Measurements from ENCODE around the gene CELSR2.

The CELSR2 gene

DNA sequence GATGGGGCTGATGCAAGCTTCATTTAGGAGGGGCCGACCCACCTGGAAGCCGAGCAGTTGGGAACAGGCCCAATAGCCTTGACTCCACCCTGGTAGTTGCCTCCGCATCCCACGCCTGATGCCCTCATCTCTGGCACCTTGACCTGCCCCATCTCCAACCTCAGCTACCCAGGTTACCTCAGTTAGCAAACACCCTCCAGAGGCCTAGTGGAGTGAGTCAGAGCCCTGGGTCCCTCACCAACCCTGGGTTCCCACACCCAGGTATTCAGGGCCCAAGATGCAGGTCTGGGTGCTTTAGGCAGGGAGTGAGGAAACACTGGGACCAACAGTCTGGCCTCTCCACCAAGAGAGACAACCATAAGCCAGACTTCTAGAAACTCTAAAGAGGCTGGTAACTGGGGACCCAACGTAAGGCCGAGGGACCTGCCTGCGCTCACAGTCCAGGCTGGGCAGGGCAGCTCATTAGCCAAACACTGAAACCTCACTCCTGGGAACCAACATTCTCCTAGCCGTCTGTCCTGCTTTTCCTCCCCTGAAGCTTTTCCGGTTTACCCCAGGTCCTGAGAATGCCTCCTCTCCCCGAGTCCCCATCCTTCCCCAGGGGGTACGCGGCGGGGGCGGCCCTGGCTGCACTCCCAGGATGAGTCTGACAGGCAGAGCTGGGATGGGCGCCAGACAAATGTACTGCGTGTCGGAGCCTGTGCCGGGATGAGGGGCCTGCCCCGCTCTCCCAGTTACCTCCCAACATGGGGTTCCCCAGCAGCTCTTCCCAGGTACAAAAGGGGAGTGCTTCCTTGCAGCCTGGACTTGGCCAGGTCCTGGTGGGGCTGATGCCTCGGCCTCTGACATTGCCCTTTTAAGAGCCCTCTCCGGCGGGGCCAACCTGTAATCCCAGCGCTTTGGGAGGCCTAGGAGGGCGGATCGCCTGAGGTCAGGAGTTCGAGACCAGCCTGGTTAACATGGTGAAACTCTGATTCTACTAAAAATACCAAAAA lies 8.9 kb upstream of the CELSR2 start:
- DNase-seq (ENCODE audit: insufficient read length, low spot score) = peak; percentile 28
- TF ChIP-seq, protein P1, sequence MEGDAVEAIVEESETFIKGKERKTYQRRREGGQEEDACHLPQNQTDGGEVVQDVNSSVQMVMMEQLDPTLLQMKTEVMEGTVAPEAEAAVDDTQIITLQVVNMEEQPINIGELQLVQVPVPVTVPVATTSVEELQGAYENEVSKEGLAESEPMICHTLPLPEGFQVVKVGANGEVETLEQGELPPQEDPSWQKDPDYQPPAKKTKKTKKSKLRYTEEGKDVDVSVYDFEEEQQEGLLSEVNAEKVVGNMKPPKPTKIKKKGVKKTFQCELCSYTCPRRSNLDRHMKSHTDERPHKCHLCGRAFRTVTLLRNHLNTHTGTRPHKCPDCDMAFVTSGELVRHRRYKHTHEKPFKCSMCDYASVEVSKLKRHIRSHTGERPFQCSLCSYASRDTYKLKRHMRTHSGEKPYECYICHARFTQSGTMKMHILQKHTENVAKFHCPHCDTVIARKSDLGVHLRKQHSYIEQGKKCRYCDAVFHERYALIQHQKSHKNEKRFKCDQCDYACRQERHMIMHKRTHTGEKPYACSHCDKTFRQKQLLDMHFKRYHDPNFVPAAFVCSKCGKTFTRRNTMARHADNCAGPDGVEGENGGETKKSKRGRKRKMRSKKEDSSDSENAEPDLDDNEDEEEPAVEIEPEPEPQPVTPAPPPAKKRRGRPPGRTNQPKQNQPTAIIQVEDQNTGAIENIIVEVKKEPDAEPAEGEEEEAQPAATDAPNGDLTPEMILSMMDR (IDR thresholded peaks at IDR 0.05; ENCODE audit: insufficient read depth, missing control alignments) = no peak
- no peak for FAIRE-seq

DNA sequence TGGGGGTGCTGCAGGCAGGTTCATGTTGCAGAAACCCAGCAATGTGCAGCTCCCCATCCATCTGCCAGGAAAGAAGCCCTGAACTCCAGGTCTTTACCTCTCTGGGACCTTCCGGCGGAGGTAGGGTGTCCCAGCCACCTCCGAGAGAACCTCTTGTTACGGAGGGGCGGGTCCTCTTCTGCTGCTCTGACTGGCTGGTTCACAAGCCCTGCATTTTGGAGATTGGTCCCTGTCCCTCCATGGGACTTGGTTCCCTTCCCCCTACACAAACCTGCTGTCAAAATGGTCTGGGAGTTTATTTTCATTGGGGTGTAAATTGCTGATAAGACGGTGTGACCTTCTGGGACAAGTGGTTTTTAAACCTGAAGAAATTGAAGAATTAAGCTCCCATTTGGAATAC lies 8.0 kb upstream of the CELSR2 start:
- peak; percentile 7 for DNase-seq (ENCODE audit: insufficient read length, low spot score)
- no peak for FAIRE-seq
- TF ChIP-seq, protein P1 (IDR thresholded peaks at IDR 0.05; ENCODE audit: insufficient read depth, missing control alignments) = no peak

DNA sequence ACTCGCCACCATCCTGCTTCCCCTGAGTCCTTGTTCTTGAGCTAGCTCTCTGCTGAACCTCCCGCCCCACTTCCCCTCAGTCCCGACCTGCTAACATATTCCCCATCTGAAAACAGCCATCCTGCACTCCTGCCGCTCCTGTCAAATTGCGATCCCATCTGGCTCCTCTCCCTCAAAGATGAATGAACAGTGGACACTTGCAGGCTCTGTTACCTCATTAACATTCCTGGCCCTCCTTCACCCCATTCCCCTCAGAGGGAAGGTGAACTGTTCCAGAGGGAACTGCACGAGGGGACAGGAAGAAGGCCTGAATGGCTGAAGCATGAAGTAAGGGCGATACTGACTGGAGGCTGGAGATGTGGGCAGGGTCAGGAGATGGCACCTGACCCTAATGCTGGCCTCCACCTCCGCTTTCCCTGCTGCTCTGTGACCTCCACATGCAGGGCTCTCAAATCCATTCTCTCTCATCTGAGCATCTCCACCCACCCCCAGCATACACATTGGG lies 7.4 kb upstream of the CELSR2 start:
- TF ChIP-seq, protein P1 (IDR thresholded peaks at IDR 0.05; ENCODE audit: insufficient read depth, missing control alignments) = no peak
- DNase-seq (ENCODE audit: insufficient read length, low spot score) (no peak), FAIRE-seq (no peak)

DNA sequence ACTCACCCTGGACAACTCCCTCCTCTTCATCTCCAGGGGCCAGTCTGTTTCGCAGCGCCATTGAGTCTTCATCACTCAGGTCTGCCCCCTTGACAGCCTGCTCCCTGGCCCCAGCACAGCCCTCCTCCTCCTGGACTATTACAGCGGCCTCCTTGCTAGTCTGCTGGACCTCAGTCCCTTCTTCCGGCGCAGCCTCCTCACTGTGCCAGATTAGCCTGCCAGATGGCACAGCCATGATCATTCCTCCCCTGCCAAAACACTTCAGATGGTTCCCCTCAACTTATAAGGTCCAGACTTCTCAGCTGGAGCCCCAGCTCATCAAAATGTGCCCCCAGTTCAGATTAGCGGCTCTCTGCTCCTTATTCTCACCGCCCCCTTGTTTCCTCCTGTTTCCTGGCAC lies 7.0 kb upstream of the CELSR2 start:
- no peak for FAIRE-seq
- no peak for DNase-seq (ENCODE audit: insufficient read length, low spot score)
- TF ChIP-seq, protein P1 (IDR thresholded peaks at IDR 0.05; ENCODE audit: insufficient read depth, missing control alignments) = no peak

DNA sequence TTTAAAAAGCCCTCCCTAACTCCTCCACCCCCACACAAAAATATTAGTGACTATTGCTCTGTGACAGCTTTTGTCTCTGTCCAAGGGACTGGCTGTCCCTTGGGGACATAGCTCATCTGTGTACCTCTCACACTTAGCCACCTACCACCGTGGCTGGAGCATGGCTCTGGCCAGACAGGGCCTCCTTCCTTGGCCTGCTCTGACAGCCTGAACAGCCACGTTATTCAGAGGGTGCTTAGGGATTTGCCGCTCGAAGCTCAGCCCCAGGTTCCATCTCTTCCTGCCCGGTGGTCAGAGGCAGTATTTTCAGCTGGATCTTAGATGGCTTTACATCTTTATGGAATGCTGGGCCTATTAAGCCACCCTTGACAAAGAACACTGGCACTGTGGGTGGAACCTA lies 6.1 kb upstream of the CELSR2 start:
- TF ChIP-seq, protein P1 (IDR thresholded peaks at IDR 0.05; ENCODE audit: insufficient read depth, missing control alignments) = no peak
- DNase-seq (ENCODE audit: insufficient read length, low spot score) (peak; percentile 5), FAIRE-seq (no peak)

DNA sequence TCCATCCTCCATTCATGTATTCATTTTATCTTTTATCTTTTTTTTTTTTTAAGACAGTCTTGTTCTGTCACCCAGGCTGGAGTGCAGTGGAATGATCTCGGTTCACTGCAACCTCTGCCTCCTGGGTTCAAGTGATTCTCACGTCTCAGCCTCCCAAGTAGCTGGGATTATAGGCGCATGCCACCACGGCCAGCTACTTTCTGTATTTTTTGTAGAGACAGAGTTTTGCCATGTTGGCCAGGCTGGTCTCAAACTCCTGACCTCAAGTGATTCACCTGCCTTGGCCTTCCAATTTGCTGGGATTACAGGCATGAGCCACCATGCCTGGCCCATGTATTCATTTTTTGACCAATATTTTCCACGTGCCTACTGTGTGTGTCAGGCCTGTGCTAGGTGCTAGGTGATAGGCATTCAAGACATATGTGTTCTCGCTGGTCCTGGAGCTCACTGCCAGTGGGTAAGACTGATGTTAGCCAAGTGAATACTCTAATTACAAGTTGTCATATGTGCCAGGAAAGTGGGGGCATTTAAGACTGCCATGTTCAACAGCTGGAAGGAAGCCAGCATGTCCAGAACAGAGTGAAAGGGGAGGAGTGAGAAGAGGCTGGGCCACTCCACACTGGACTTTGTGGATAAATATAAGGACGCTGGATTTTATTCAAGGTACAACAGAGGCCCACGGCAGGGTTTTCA lies 5.3 kb upstream of the CELSR2 start:
- TF ChIP-seq, protein P1 (IDR thresholded peaks at IDR 0.05; ENCODE audit: insufficient read depth, missing control alignments) = no peak
- no peak for FAIRE-seq
- DNase-seq (ENCODE audit: insufficient read length, low spot score) = peak; percentile 2
